ENCODE results near the gene COBL. TPM values are rescaled to one million over a fixed set of nuclear protein-coding genes. Genes with fewer than 3 reads are reported as not detected.

Gene COBL
- polyA plus RNA-seq, 1 donor (not counting 4 experiments of a cell fraction or from before 2014, with no cell fraction given) = 4.5 TPM

- H3K9me1 ChIP-seq (ENCODE audit: control insufficient read depth, extremely low read depth, insufficient read depth, low read length) = no peaks in the 10 kb centered on the region
- no peak overlapping the region for H3K27ac ChIP-seq (ENCODE audit: control insufficient read depth, insufficient read depth, low read length)
- no peak for FAIRE-seq
- no peak overlapping the region for H3K4me2 ChIP-seq (ENCODE audit: control insufficient read depth, extremely low read depth, insufficient read depth, low read depth, low read length)
- dilution Hi-C loops (cut with MboI; ENCODE audit: extremely low pct_ligation_motif_present, low sequenced_read_pairs) = no loop called here
- no peaks in the 10 kb centered on the region for H3K79me2 ChIP-seq (ENCODE audit: control insufficient read depth, insufficient read depth, low read length)
- no peak overlapping the region for H2AFZ ChIP-seq (ENCODE audit: control insufficient read depth, low read length)
- no peaks in the 10 kb centered on the region for H4K20me1 ChIP-seq (ENCODE audit: control insufficient read depth, extremely low read depth, insufficient read depth, low read length)
- no peaks in the 10 kb centered on the region for H3K36me3 ChIP-seq (ENCODE audit: control insufficient read depth in 2 of 2, extremely low read depth in 1 of 2, insufficient read depth in 2 of 2, low read length in 2 of 2)
- no peak for TF ChIP-seq EZH2 (IDR thresholded peaks at IDR 0.05; ENCODE audit: low read length)
- no peak for TF ChIP-seq CTCF (optimal IDR thresholded peaks at IDR 0.05 in 1 of 3, IDR thresholded peaks at IDR 0.05 in 1 of 3, conservative IDR thresholded peaks at IDR 0.05 in 1 of 3; ENCODE audit: extremely low read depth in 1 of 3, insufficient read depth in 2 of 3, low read length in 3 of 3)
- H3K4me3 ChIP-seq (ENCODE audit: control insufficient read depth in 2 of 3, extremely low read depth in 1 of 3, insufficient read depth in 2 of 3, low read depth in 1 of 3, low read length in 3 of 3) = no peak overlapping the region
- no peak for DNase-seq (ENCODE audit: low read depth, low spot score)
- H3K4me1 ChIP-seq (ENCODE audit: control insufficient read depth, extremely low read depth, insufficient read depth, low read length) = peaks cover 14% of the 10 kb centered on the region
- H3K9me3 ChIP-seq (ENCODE audit: control insufficient read depth, low read depth, low read length) = no peaks in the 10 kb centered on the region
- H3K9ac ChIP-seq (ENCODE audit: control insufficient read depth, extremely low read depth, insufficient read depth, low read length) = no peak overlapping the region
- H3K27me3 ChIP-seq (ENCODE audit: control insufficient read depth, extremely low read depth, insufficient read depth, low read length) = no peaks in the 10 kb centered on the region
These were observed 11.8 kb upstream of the COBL start for GRCh38 chr7:51328351-51328801.

GRCh38 chr7:51327287-51327717 is 10.7 kb upstream of the COBL start:
- H2AFZ ChIP-seq (ENCODE audit: control insufficient read depth, low read length) = no peak overlapping the region
- H3K36me3 ChIP-seq (ENCODE audit: control insufficient read depth in 2 of 2, extremely low read depth in 1 of 2, insufficient read depth in 2 of 2, low read length in 2 of 2) = no peaks in the 10 kb centered on the region
- no peak for DNase-seq (ENCODE audit: low read depth, low spot score)
- H3K27ac ChIP-seq (ENCODE audit: control insufficient read depth, insufficient read depth, low read length) = no peak overlapping the region
- dilution Hi-C loops (cut with MboI; ENCODE audit: extremely low pct_ligation_motif_present, low sequenced_read_pairs) = no loop called here
- no peak overlapping the region for H3K4me2 ChIP-seq (ENCODE audit: control insufficient read depth, extremely low read depth, insufficient read depth, low read depth, low read length)
- no peaks in the 10 kb centered on the region for H3K9me1 ChIP-seq (ENCODE audit: control insufficient read depth, extremely low read depth, insufficient read depth, low read length)
- no peaks in the 10 kb centered on the region for H3K27me3 ChIP-seq (ENCODE audit: control insufficient read depth, extremely low read depth, insufficient read depth, low read length)
- no peak overlapping the region for H3K9ac ChIP-seq (ENCODE audit: control insufficient read depth, extremely low read depth, insufficient read depth, low read length)
- no peak for FAIRE-seq
- peaks cover 14% of the 10 kb centered on the region for H3K4me1 ChIP-seq (ENCODE audit: control insufficient read depth, extremely low read depth, insufficient read depth, low read length)
- no peaks in the 10 kb centered on the region for H3K9me3 ChIP-seq (ENCODE audit: control insufficient read depth, low read depth, low read length)
- no peak overlapping the region for H3K4me3 ChIP-seq (ENCODE audit: control insufficient read depth in 2 of 3, extremely low read depth in 1 of 3, insufficient read depth in 2 of 3, low read depth in 1 of 3, low read length in 3 of 3)
- no peaks in the 10 kb centered on the region for H4K20me1 ChIP-seq (ENCODE audit: control insufficient read depth, extremely low read depth, insufficient read depth, low read length)
- TF ChIP-seq EZH2 (IDR thresholded peaks at IDR 0.05; ENCODE audit: low read length) (no peak), CTCF (optimal IDR thresholded peaks at IDR 0.05 in 1 of 3, IDR thresholded peaks at IDR 0.05 in 1 of 3, conservative IDR thresholded peaks at IDR 0.05 in 1 of 3; ENCODE audit: extremely low read depth in 1 of 3, insufficient read depth in 2 of 3, low read length in 3 of 3) (no peak)
- no peaks in the 10 kb centered on the region for H3K79me2 ChIP-seq (ENCODE audit: control insufficient read depth, insufficient read depth, low read length)
